NCI-H345 (cell line): Measurements from ENCODE around the gene CRACR2A.
A peak's percentile ranks its signal among the peaks of the same experiment; 100 is the strongest.

Source experiments
- DNase-seq: peaks from one replicate; lab custom pipeline; 2025; lab: John Stamatoyannopoulos, UW

Gene CRACR2A

GRCh38 chr12:3598896-3599860, 153.7 kb downstream of the CRACR2A start:
- DNase-seq, result no peak

DNA sequence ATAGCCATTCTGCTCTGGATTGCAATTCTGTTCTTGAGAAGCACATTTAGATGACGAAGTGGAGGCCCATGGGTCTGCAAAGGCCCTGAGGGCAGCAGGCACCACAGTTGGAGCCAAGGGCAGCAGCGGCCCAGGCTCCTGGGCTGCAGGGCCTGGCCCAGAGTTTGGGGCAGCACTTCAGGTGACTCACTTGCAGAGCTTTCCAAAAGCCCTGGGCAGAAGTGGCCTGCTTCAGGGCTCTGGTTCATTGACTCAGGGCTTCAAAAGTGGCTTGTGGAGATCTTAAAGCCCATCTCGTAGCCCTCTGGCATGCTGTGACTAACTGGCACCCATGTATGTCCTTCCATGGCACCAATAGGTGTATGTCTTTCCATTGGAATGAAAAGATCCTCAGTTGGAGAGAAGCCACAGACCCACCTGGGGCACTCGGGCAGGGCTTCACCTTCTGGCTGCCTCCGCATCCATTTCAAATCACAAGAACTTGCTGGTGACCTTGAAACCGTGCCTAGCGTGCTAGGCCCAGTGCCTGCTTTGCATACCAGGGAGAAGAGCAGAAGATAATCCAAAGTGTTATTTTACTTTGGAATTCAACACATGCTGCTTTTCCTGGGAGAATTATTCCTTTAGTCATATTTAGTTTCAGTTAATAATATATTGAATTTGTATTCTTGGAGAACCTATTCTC, 155.2 kb downstream of the CRACR2A start:
- no peak for DNase-seq

GRCh38 chr12:3596703-3597415, 156.1 kb downstream of the CRACR2A start:
- no peak for DNase-seq

DNA sequence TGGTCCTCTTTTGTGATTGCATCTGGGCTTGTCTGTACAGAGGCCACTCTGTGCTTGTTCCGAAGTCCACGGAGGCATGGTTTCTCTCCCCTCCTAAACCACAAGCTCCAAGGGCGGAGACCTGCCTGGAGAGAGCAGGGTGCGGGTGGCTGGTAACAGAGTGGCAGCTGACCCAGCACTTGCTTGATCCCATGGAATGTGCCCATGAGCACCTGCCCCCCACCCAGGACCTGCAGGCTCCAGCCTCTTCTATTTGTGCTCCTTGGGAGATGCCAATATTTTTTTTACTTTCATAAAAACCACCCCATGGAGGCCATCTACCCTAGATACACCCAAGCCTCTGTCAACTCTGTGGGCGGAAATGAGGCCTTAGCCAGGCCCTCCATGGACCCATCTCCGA, 157.2 kb downstream of the CRACR2A start:
- DNase-seq, result no peak

DNA sequence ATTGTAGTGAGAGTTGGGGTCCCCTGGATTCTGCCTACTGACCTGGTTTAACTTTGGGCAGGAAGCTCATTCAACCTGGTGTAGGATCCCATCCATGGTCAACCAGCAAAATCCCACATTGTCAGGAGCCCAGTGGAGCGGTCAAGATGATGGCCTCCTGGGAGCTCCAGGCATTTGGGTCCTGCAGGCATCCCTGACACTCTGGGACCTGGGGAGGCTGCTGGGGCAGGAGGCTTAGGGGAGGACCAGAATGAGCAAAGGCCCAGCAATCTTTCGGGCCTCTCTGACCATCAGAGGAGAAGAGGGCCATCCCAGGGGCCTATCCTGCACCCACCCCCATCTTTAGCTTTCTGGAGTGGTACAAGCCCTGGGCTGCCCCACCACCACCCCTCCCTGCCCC, 157.9 kb downstream of the CRACR2A start:
- no peak for DNase-seq

- DNase-seq, result no peak
Observed at GRCh38 chr12:3593906-3594483, 158.9 kb downstream of the CRACR2A start.

GRCh38 chr12:3592856-3593625, 159.9 kb downstream of the CRACR2A start:
- DNase-seq, result no peak

- DNase-seq, result no peak
Observed at GRCh38 chr12:3589745-3590144, 163.2 kb downstream of the CRACR2A start.

GRCh38 chr12:3587402-3588013, 165.4 kb downstream of the CRACR2A start:
- peak; percentile 71 for DNase-seq

GRCh38 chr12:3583656-3584334, 169.1 kb downstream of the CRACR2A start:
- DNase-seq, result no peak

GRCh38 chr12:3580094-3580749, 172.7 kb downstream of the CRACR2A start:
- DNase-seq, result no peak

GRCh38 chr12:3579446-3580093, 173.3 kb downstream of the CRACR2A start:
- no peak for DNase-seq

DNA sequence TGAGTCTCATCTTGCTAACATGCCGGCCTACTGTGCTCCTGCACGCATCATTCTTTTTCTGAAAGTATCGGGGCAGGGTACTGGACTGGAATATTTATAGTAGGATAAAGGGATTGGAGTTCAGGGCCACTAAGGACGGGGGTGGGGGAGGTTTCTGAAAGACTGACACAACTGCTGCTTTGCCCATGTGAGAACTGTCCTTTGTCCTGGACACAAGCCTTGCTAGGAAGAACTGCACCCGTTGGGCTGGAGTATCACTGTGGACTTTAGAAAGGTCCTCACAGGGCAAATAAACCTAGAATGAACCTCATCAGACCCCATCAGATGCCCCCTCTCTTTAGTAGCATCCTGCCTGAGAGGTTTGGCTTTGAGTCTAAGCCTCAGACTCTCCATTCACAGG, 174.4 kb downstream of the CRACR2A start:
- no peak for DNase-seq

- DNase-seq, result no peak
Observed at GRCh38 chr12:3576891-3577290, 176.0 kb downstream of the CRACR2A start.

GRCh38 chr12:3574986-3575385, 177.9 kb downstream of the CRACR2A start:
- no peak for DNase-seq

DNA sequence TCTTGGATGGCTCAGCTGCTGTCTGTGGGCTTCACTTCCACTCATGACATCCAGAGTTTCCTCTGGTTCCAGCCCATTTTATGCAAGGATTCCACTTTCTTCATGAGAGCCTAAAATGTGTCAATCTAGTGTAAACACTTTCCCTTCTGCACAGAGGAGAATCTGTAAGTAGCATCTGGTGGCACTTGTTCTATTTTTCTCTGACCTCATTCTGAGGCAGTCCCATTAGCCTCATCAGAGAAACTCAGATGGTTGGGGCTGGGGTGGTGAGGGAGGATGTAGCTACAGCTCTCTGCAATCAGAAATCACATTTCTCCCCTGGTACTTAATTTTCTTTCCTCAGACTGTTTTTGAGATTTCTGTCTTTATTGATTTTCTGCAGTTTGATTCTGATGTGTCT, 180.3 kb downstream of the CRACR2A start:
- DNase-seq, result peak; percentile 9

DNA sequence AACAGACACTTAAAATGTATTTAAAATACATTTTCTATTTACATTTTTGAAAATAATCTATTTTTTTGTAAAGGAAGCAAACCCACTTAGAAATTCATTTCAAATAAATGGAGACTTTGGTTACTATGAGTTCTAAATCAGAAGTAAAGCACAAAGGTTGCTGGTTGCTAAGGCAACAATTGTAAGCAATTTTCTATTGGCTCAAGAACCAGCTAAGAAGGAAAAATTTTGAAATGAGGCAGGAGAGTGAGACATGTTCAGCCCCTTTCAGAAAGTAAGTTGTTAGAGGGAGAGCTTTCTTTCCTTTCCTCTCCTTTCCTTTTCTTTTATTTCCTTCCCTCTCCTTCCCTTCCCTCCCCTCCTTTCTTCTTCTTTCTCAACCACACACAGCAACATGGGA, 181.2 kb downstream of the CRACR2A start:
- DNase-seq, result no peak

DNA sequence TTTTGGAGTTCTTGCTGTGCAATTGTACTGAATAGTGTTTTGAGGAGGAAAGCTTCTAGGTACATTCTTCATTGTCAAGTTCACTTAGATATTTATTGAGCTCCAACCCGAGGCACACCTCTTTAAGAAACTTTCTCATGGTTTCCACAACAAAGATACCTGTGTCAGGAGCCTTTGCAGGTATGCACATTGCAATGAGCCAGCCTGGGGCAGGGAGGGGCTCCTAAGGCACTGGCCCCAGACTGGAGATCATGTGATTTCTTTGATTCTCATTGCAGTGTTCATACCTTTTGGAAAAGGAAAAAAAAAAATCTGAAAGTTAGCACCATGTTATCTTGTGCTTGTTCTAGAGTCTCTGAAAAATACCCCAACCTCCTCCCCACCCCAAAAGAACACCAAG, 181.6 kb downstream of the CRACR2A start:
- DNase-seq, result no peak

DNA sequence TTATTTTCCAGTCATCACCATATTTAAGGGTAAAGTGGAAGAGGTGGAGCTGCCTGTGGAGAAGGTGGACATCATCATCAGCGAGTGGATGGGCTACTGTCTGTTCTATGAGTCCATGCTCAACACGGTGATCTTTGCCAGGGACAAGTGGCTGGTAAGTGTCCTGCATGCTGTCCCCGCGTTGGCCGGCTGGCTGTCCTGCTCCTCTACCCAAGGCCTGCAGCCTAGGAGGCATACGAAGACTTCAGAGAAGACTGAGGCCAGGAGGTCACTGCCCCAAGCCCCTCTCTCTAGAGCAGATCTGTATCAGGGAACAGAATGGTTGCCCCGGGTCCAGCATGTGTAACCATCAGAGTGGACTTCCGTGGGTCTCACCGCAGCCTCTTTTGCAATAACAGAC, 184.2 kb downstream of the CRACR2A start:
- no peak for DNase-seq
